HepG2 (cell line): ENCODE results near the gene CACNA1I. TPM values are rescaled to one million over a fixed set of nuclear protein-coding genes. Genes with fewer than 3 reads are reported as not detected.

Experiments
- ATAC-seq: fragments of 200-7000 bp; cut with Tn5 transposase; 3 replicates; pipeline ENCODE4 v1.9.1; 2020; ENCODE audit warnings: mild to moderate bottlenecking, moderate library complexity
- BruUV-seq: library from RNA; stranded (reverse); fragments of 400-500 nt; replicated peaks from 2 replicates; lab custom pipeline; 2021; lab: Mats Ljungman, UMichigan
- CTCF ChIA-PET: fragments of 300-600 bp; formaldehyde crosslinking; extraction: SDS; loops from one replicate; lab custom pipeline; 2021; ENCODE audit warnings: low total read pairs, inconsistent platforms, low intra/inter-chr PET ratio; lab: Yijun Ruan, JAX
- POLR2A ChIA-PET: fragments of 350-600 bp; sonication (Branson Sonifier 250); formaldehyde crosslinking; loops from one replicate; lab custom pipeline; 2020; ENCODE audit warnings: antibody characterized with exemption, inconsistent platforms; lab: Yijun Ruan, JAX
- DNase-seq: peaks from one replicate; pipeline ENCODE4 v3.0.0-alpha.2; 2015; ENCODE audit warnings: low spot score
- FAIRE-seq: peaks from 3 replicates; lab custom pipeline; 2011; peaks lifted over from hg19 to GRCh38; lab: Jason Lieb, UNC
- H2AFZ ChIP-seq: one replicate; pipeline ENCODE4 v1.6.1; 2011; ENCODE audit warnings: low read length, inconsistent platforms
- H3K27ac ChIP-seq: fragments of 300-600 bp; 3 replicates; pipeline ENCODE4 v1.8.0; 2011; ENCODE audit warnings: mixed run types, mild to moderate bottlenecking, mixed read lengths, low read length, inconsistent platforms; ENCODE audit not compliant: insufficient read depth; ENCODE audit errors: extremely low read length
- H3K27me3 ChIP-seq, 2 experiments: fragments of 200-600 bp in 1 of 2; 2 replicates in 1 of 2; 3 replicates in 1 of 2; pipeline versions ENCODE4 v1.6.0 to v1.8.0; 2011; ENCODE audit warnings: low read length in 2 of 2, mild to moderate bottlenecking in 2 of 2, moderate library complexity in 2 of 2, inconsistent platforms in 1 of 2; ENCODE audit not compliant: insufficient read depth in 2 of 2, control insufficient read depth in 1 of 2
- H3K36me3 ChIP-seq, 2 experiments: fragments of 200-600 bp in 1 of 2; replicated peaks in 1 of 2; 2 replicates in 1 of 2; 3 replicates in 1 of 2; pipeline versions ENCODE4 v1.5.1 to v1.8.0; 2011; ENCODE audit warnings: low read length in 2 of 2, inconsistent platforms in 1 of 2; ENCODE audit not compliant: insufficient read depth in 2 of 2, control insufficient read depth in 1 of 2
- H3K4me1 ChIP-seq: 2 replicates; pipeline ENCODE4 v1.5.1; 2012; ENCODE audit warnings: low read length, inconsistent platforms; ENCODE audit not compliant: insufficient read depth
- H3K4me2 ChIP-seq: 2 replicates; pipeline ENCODE4 v1.6.0; 2011; ENCODE audit warnings: low read depth, low read length, inconsistent platforms
- H3K4me3 ChIP-seq, 3 experiments: fragments of 200-600 bp in 1 of 3; sonication (generic), shearing (Covaris generic) in 1 of 3; replicated peaks in 1 of 3; 2 replicates each; pipeline ENCODE4 v1.5.1; 2011 to 2016; ENCODE audit warnings: low read length in 3 of 3, inconsistent platforms in 2 of 3, low read depth in 2 of 3, mild to moderate bottlenecking in 2 of 3, control low read depth in 1 of 3, mixed read lengths in 1 of 3; ENCODE audit not compliant: insufficient read depth in 1 of 3
- H3K79me2 ChIP-seq: one replicate; pipeline ENCODE4 v1.6.1; 2011; ENCODE audit warnings: low read length, inconsistent platforms; ENCODE audit not compliant: insufficient read depth
- H3K9ac ChIP-seq: 2 replicates; pipeline ENCODE4 v1.6.0; 2011; ENCODE audit warnings: mild to moderate bottlenecking, low read depth, low read length, inconsistent platforms; ENCODE audit not compliant: insufficient read depth
- H3K9me3 ChIP-seq: 2 replicates; pipeline ENCODE4 v1.5.1; 2012; ENCODE audit warnings: mild to moderate bottlenecking, low read length
- H4K20me1 ChIP-seq: 2 replicates; pipeline ENCODE4 v1.6.0; 2011; ENCODE audit warnings: inconsistent platforms, mild to moderate bottlenecking, low read length, moderate library complexity; ENCODE audit not compliant: insufficient read depth
- CHD2 ChIP-seq: IDR thresholded peaks from 2 replicates; pipeline ENCODE4 v1.6.1; 2011; ENCODE audit warnings: low read depth, low read length, improper control_type of control experiment
- CREBL2 ChIP-seq: sonication (generic); formaldehyde crosslinking; IDR thresholded peaks from 2 replicates; pipeline ENCODE4 v1.8.1; 2023; ENCODE audit warnings: missing genetic modification reagents, mild to moderate bottlenecking, borderline replicate concordance
- HINFP ChIP-seq: sonication (generic); formaldehyde crosslinking; IDR thresholded peaks from 2 replicates; pipeline ENCODE4 v1.4.0; 2020; ENCODE audit warnings: low read depth, mild to moderate bottlenecking, missing genetic modification reagents
- SATB2 ChIP-seq: sonication (generic); formaldehyde crosslinking; IDR thresholded peaks from 2 replicates; pipeline ENCODE4 v1.5.0; 2020; ENCODE audit warnings: missing genetic modification reagents
- SMAD1 ChIP-seq: sonication (generic); formaldehyde crosslinking; IDR thresholded peaks from 2 replicates; pipeline ENCODE4 v1.4.0; 2020; ENCODE audit warnings: missing genetic modification reagents, low read depth, mild to moderate bottlenecking, borderline replicate concordance
- TIGD3 ChIP-seq: sonication (generic); formaldehyde crosslinking; IDR thresholded peaks from 2 replicates; pipeline ENCODE4 v1.5.1; 2020; ENCODE audit warnings: mild to moderate bottlenecking, missing genetic modification reagents, borderline replicate concordance
- ZNF441 ChIP-seq: sonication (generic); formaldehyde crosslinking; IDR thresholded peaks from 2 replicates; pipeline ENCODE4 v1.7.0; 2021; ENCODE audit warnings: missing genetic modification reagents, borderline replicate concordance
- ZNF468 ChIP-seq: sonication (generic); formaldehyde crosslinking; IDR thresholded peaks from 2 replicates; pipeline ENCODE4 v1.8.0; 2022; ENCODE audit warnings: mild to moderate bottlenecking, moderate library complexity, missing genetic modification reagents
- ZSCAN25 ChIP-seq: sonication (generic); formaldehyde crosslinking; IDR thresholded peaks from 2 replicates; pipeline ENCODE4 v1.8.0; 2022; ENCODE audit warnings: mild to moderate bottlenecking, missing genetic modification reagents
- WGBS: methylation state at CpG from one replicate; pipeline ENCODE4 v1.1.6; 2017; ENCODE audit warnings: low lambda C conversion rate; 5-methylcytosine and 5-hydroxymethylcytosine counted together
- in situ Hi-C: cut with HindIII; loops from 2 replicates; pipeline ENCODE4 v1.10.0; 2017; ENCODE audit warnings: low pct_unique_long_range_greater_than_20kb; ENCODE audit not compliant: extremely low pct_ligation_motif_present
- intact Hi-C: fragments of 100-400 bp; cut with micrococcal nuclease; formaldehyde crosslinking; loops from one replicate; pipeline ENCODE4 v1.10.0; 2022; ENCODE audit not compliant: unreplicated experiment
- polyA plus RNA-seq, 8 experiments: library from polyadenylated mRNA; depleted of rRNA in 3 of 8; stranded (reverse) in 7 of 8; unstranded in 1 of 8; fragments of >200 nt; fragmentation: Illumina TruSeq in 4 of 8; extraction: Trizol in 4 of 8; gene quantifications; 2 replicates each; pipeline versions ENCODE4 v1.2.1 to v1.2.3, GENCODE V29; 2011 to 2016; ENCODE audit warnings: low read depth in 4 of 8, missing spikeins in 1 of 8, mixed read lengths in 1 of 8; ENCODE audit not compliant: insufficient read depth in 1 of 8
- total RNA-seq, 5 experiments: library from RNA; depleted of rRNA; stranded (reverse); fragments of >200 nt; fragmentation: Illumina TruSeq; extraction: Trizol; gene quantifications; 2 replicates each; pipeline ENCODE4 v1.2.3, GENCODE V29; 2016; ENCODE audit warnings: low read depth in 1 of 5
- TF ChIP-seq, protein P1 (sequence below): sonication (generic); formaldehyde crosslinking; IDR thresholded peaks from 2 replicates; pipeline ENCODE4 v1.4.0; 2020; ENCODE audit warnings: missing genetic modification reagents, borderline replicate concordance
- TF ChIP-seq, protein P2 (sequence below): sonication (generic); formaldehyde crosslinking; IDR thresholded peaks from 2 replicates; pipeline ENCODE4 v1.4.0; 2020; ENCODE audit warnings: missing genetic modification reagents
- TF ChIP-seq, protein P3 (sequence below): sonication (generic); formaldehyde crosslinking; IDR thresholded peaks from 2 replicates; pipeline ENCODE4 v1.5.0; 2020; ENCODE audit warnings: missing genetic modification reagents, mild to moderate bottlenecking, borderline replicate concordance
- TF ChIP-seq, protein P4 (sequence below): sonication (generic); formaldehyde crosslinking; IDR thresholded peaks from 2 replicates; pipeline ENCODE4 v1.4.0; 2020; ENCODE audit warnings: missing genetic modification reagents, borderline replicate concordance

The CACNA1I gene
- total and polyA plus RNA-seq, 2 of the 13 experiments (the other 11 are each of a cell fraction or from before 2014, with no cell fraction given): not detected

GRCh38 chr22:39645532-39645931, 75.0 kb downstream of the CACNA1I start:
- FAIRE-seq (no peak), ATAC-seq (no peak), DNase-seq (no peak)
- H3K27me3 ChIP-seq: peaks cover 15 to 29% of the 10 kb centered on the region in 2 experiments; a peak in 4 of 5 replicates
- no peak overlapping the region for H3K27ac ChIP-seq
- intact Hi-C loops (no loop called here), in situ Hi-C loops (no loop called here)
- CTCF ChIA-PET: no interaction called here
- no peaks in the 10 kb centered on the region for H3K4me1 ChIP-seq
- no TSS peak for BruUV-seq
- POLR2A ChIA-PET: no interaction called here
- 0% methylated on average over 2 of the region's 6 CpGs for WGBS
- H3K4me2 ChIP-seq: no peak overlapping the region
- no peak overlapping the region for H3K4me3 ChIP-seq
- no peaks in the 10 kb centered on the region for H3K9me3 ChIP-seq
- H3K9ac ChIP-seq: no peak overlapping the region
- H3K79me2 ChIP-seq: no peaks in the 10 kb centered on the region
- no peak overlapping the region for H2AFZ ChIP-seq
- H4K20me1 ChIP-seq: no peaks in the 10 kb centered on the region; the same call in 1 of the 2 replicates
- no peaks in the 10 kb centered on the region for H3K36me3 ChIP-seq
- TF ChIP-seq, protein P1, sequence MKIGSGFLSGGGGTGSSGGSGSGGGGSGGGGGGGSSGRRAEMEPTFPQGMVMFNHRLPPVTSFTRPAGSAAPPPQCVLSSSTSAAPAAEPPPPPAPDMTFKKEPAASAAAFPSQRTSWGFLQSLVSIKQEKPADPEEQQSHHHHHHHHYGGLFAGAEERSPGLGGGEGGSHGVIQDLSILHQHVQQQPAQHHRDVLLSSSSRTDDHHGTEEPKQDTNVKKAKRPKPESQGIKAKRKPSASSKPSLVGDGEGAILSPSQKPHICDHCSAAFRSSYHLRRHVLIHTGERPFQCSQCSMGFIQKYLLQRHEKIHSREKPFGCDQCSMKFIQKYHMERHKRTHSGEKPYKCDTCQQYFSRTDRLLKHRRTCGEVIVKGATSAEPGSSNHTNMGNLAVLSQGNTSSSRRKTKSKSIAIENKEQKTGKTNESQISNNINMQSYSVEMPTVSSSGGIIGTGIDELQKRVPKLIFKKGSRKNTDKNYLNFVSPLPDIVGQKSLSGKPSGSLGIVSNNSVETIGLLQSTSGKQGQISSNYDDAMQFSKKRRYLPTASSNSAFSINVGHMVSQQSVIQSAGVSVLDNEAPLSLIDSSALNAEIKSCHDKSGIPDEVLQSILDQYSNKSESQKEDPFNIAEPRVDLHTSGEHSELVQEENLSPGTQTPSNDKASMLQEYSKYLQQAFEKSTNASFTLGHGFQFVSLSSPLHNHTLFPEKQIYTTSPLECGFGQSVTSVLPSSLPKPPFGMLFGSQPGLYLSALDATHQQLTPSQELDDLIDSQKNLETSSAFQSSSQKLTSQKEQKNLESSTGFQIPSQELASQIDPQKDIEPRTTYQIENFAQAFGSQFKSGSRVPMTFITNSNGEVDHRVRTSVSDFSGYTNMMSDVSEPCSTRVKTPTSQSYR (CRISPR knock-in tag): no peak
- TF ChIP-seq ZNF468 (CRISPR knock-in tag) (no peak), SMAD1 (CRISPR knock-in tag) (no peak), CREBL2 (CRISPR knock-in tag) (no peak), ZNF441 (CRISPR knock-in tag) (no peak), CHD2 (no peak), SATB2 (CRISPR knock-in tag) (no peak), TIGD3 (CRISPR knock-in tag) (no peak), ZSCAN25 (CRISPR knock-in tag) (no peak), HINFP (CRISPR knock-in tag) (no peak)
- TF ChIP-seq, protein P2, sequence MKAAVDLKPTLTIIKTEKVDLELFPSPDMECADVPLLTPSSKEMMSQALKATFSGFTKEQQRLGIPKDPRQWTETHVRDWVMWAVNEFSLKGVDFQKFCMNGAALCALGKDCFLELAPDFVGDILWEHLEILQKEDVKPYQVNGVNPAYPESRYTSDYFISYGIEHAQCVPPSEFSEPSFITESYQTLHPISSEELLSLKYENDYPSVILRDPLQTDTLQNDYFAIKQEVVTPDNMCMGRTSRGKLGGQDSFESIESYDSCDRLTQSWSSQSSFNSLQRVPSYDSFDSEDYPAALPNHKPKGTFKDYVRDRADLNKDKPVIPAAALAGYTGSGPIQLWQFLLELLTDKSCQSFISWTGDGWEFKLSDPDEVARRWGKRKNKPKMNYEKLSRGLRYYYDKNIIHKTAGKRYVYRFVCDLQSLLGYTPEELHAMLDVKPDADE (CRISPR knock-in tag): no peak
- TF ChIP-seq, protein P3, sequence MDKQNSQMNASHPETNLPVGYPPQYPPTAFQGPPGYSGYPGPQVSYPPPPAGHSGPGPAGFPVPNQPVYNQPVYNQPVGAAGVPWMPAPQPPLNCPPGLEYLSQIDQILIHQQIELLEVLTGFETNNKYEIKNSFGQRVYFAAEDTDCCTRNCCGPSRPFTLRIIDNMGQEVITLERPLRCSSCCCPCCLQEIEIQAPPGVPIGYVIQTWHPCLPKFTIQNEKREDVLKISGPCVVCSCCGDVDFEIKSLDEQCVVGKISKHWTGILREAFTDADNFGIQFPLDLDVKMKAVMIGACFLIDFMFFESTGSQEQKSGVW (CRISPR knock-in tag): no peak
- TF ChIP-seq, protein P4, sequence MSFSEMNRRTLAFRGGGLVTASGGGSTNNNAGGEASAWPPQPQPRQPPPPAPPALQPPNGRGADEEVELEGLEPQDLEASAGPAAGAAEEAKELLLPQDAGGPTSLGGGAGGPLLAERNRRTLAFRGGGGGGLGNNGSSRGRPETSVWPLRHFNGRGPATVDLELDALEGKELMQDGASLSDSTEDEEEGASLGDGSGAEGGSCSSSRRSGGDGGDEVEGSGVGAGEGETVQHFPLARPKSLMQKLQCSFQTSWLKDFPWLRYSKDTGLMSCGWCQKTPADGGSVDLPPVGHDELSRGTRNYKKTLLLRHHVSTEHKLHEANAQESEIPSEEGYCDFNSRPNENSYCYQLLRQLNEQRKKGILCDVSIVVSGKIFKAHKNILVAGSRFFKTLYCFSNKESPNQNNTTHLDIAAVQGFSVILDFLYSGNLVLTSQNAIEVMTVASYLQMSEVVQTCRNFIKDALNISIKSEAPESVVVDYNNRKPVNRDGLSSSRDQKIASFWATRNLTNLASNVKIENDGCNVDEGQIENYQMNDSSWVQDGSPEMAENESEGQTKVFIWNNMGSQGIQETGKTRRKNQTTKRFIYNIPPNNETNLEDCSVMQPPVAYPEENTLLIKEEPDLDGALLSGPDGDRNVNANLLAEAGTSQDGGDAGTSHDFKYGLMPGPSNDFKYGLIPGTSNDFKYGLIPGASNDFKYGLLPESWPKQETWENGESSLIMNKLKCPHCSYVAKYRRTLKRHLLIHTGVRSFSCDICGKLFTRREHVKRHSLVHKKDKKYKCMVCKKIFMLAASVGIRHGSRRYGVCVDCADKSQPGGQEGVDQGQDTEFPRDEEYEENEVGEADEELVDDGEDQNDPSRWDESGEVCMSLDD (CRISPR knock-in tag): no peak
